ENCODE results near the gene ADAMTS6.

DNA sequence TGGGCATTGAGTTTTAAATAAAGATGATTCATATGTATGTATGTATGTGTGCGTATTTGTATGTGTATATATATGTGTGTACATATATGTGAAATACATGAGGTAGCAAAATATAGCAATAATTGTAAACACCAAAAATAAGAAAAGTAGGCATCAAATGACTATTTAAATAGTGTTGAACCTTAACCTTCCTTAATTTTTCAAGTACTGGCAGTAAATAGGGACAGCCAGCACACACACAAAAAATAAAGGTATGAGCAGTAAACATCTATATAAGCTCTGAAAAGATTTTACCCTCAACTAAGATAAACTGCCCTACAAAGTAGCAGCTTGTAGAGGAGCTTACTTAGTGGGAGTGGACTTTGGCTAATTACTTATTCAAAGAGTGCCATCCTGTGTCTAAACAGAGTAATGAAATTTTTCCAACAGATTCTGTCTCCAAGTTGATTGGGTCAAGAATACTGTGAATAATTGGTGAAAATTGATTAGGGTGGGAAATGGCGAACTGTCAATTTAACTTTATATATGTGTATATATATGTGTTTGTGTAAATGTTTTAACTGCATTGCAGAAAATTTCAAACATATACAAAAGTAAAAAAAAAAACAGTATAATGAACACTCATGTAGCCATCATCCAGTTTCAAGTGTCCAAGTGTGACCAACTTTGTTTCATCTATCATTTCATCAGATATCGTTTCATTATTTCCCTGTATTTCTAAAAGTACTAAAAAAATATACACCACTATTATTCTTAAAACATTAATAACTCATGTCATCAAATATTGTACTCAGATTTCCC is 2.0 kb upstream of the ADAMTS6 start:
- peak; percentile 54 for TF ChIP-seq CTCF (IDR thresholded peaks at IDR 0.05; ENCODE audit: low read depth, low read length, poor library complexity, severe bottlenecking)
- TF ChIP-seq EZH2phosphoT487 (IDR thresholded peaks at IDR 0.05; ENCODE audit: borderline replicate concordance, low read length): no peak
